HG03139 (cell line): ENCODE measurements around the gene LYZL6.

Experiments
- ATAC-seq: cut with Tn5 transposase; IDR thresholded peaks from one replicate; pipeline ENCODE4 v1.9.1; 2021; ENCODE audit not compliant: unreplicated experiment

Gene LYZL6

GRCh38 chr17:35943537-35943936 is at the start of gene LYZL6:
Gene LYZL6, minus strand, starts transcription at chr17:35943713. Its CDS starts 4,357 bp downstream, at chr17:35939356.
- no peak for ATAC-seq

GRCh38 chr17:35991075-35991474 is 47.6 kb upstream of the LYZL6 start:
- no peak for ATAC-seq

- no peak for ATAC-seq
These were observed 44.7 kb upstream of the LYZL6 start for GRCh38 chr17:35988164-35988563.

- no peak for ATAC-seq
These were observed 43.1 kb upstream of the LYZL6 start, which contains the start of gene CCL14 for GRCh38 chr17:35986643-35987042. Gene CCL14, minus strand, starts transcription at chr17:35986729. Its CDS starts 80 bp downstream, at chr17:35986649.

- no peak for ATAC-seq
These were observed 40.6 kb upstream of the LYZL6 start for GRCh38 chr17:35984140-35984539.

- no peak for ATAC-seq
These were observed 39.1 kb upstream of the LYZL6 start for GRCh38 chr17:35982409-35983191.

- ATAC-seq: no peak
These were observed 38.4 kb upstream of the LYZL6 start for GRCh38 chr17:35981908-35982330.

GRCh38 chr17:35981246-35981645 is 37.7 kb upstream of the LYZL6 start, which contains the start of gene CCL16:
Gene CCL16, minus strand, starts transcription at chr17:35981497. Its CDS starts 77 bp downstream, at chr17:35981420.
- no peak for ATAC-seq

GRCh38 chr17:35978346-35978745 is 34.8 kb upstream of the LYZL6 start:
- ATAC-seq: no peak

GRCh38 chr17:35977509-35977908 is 34.0 kb upstream of the LYZL6 start:
- ATAC-seq: no peak

- ATAC-seq: no peak
These were observed 30.1 kb upstream of the LYZL6 start for GRCh38 chr17:35973333-35974260.

- ATAC-seq: no peak
These were observed 29.4 kb upstream of the LYZL6 start for GRCh38 chr17:35972945-35973332.

GRCh38 chr17:35972535-35972934 is 29.0 kb upstream of the LYZL6 start:
- ATAC-seq: no peak

GRCh38 chr17:35972066-35972465 is 28.6 kb upstream of the LYZL6 start:
- no peak for ATAC-seq

GRCh38 chr17:35969558-35970380 is 26.3 kb upstream of the LYZL6 start:
- ATAC-seq: no peak

GRCh38 chr17:35968520-35969054 is 25.1 kb upstream of the LYZL6 start:
- ATAC-seq: no peak

GRCh38 chr17:35965272-35965671 is 21.8 kb upstream of the LYZL6 start:
- ATAC-seq: no peak

GRCh38 chr17:35963663-35964062 is 20.1 kb upstream of the LYZL6 start:
- no peak for ATAC-seq

GRCh38 chr17:35953720-35954119 is 10.2 kb upstream of the LYZL6 start:
- ATAC-seq: no peak

GRCh38 chr17:35949401-35949800 is 5.9 kb upstream of the LYZL6 start:
- no peak for ATAC-seq

GRCh38 chr17:35948092-35948491 is 4.6 kb upstream of the LYZL6 start:
- ATAC-seq: no peak
